ENCODE data around the gene GPR3. TPM values are rescaled to one million over a fixed set of nuclear protein-coding genes. Genes with fewer than 3 reads are reported as not detected.
"Not testable (repeated sequence)": the region's sequence is repeated elsewhere in the genome, so short reads cannot be mapped to it uniquely, and the experiment has no call there.

The GPR3 gene
- total RNA-seq, 2 experiments from 2014 or later = 0.64 to 0.74 TPM

DNA sequence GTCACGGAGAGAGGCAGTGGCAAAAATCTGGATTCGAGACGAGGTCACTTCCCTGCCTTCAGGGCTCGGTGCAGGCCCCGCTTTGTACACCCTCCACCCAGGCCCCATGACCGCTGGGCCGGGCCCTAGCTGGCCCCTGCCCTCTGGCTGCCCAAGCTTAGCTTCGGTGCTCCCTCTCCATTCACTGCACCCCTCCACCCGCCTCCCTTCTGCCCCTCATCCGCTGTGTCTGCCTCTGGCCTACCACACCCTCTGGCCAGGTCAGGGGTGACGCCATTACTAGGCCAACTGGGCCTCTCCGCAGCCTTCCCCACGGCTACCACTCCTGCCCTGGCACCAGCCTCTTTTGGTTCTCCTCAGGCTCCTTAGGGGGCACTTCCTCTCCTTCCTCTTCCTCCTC, 8.8 kb upstream of the GPR3 start:
- CTCF ChIA-PET = interaction anchor here (0.6 to 8.7 kb wide), 6 partner anchors 17 to 386 kb away, joined by 3 to 139 read pairs (median 4); partner anchors contain the start of gene MAP3K6
- Mint-ChIP-seq H3K27ac (no peak overlapping the region), H3K27me3 (ENCODE audit: low read depth) (no peaks in the 10 kb centered on the region), H3K4me1 (ENCODE audit: low read depth) (peaks cover 4% of the 10 kb centered on the region), H3K9me3 (no peaks in the 10 kb centered on the region), H3K4me3 (no peak overlapping the region), H3K36me3 (ENCODE audit: low read depth) (no peaks in the 10 kb centered on the region)
- no peak for DNase-seq
- intact Hi-C loops (cut with micrococcal nuclease) = no loop called here

DNA sequence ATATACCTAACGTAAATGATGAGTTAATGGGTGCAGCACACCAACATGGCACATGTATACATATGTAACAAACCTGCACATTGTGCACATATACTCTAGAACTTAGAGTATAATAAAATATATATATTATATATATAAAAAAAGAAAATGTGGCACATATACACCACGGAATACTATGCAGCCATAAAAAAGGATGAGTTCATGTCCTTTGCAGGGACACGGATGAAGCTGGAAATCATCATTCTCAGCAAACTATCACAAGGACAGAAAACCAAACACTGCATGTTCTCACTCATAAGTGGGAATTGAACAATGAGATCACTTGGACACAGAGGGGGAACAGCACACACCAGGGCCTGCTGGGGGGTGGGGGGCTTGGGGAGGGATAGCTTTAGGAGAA, 7.6 kb upstream of the GPR3 start:
- H3K27me3 Mint-ChIP-seq (ENCODE audit: low read depth); DNase-seq; H3K4me1 Mint-ChIP-seq (ENCODE audit: low read depth); H3K27ac Mint-ChIP-seq; intact Hi-C loops (cut with micrococcal nuclease); H3K36me3 Mint-ChIP-seq (ENCODE audit: low read depth); H3K4me3 Mint-ChIP-seq; H3K9me3 Mint-ChIP-seq: not testable (repeated sequence)
- CTCF ChIA-PET = interaction anchor here (0.8 to 8.7 kb wide), 5 partner anchors 27 to 387 kb away, joined by 3 to 139 read pairs (median 4); no protein-coding TSS in a partner anchor

DNA sequence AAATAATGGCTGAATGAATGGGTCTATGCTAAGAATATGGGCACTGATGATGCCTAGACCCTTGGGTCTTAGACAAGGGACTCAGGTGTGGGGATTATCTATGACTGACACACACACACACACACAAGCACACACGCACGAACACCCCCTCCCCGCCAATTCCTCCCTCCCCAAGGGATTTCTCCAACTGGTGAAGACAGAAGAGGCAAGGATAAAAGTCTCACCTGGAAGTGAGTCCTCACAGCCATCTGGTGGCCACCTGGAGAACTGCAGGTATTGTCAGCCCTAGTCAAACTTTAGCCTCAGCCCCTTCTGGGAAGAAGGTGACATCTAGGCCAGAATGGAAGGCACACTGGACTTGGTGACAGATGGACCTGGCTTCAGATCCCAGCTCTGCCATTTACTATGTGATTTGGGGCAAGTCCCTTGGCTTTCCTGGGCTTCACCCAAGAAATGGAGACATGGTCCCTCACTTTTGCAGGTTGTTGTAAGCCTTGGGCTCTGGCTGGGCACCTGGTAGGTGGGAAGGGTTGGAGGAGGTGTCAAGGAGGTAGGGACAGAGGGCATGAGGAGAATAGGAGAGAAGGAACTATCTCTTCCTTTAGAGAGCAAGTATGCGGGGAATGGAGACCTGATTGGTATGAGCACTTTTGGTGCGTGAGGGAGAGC, 4.0 kb upstream of the GPR3 start:
- H3K27ac Mint-ChIP-seq = peak overlapping the region; percentile 27
- H3K4me3 Mint-ChIP-seq = no peak overlapping the region
- no peaks in the 10 kb centered on the region for H3K9me3 Mint-ChIP-seq
- H3K4me1 Mint-ChIP-seq (ENCODE audit: low read depth) = peaks cover 14% of the 10 kb centered on the region
- H3K36me3 Mint-ChIP-seq (ENCODE audit: low read depth) = no peaks in the 10 kb centered on the region
- CTCF ChIA-PET = interaction anchor here (0.6 to 8.7 kb wide), 15 partner anchors 11 to 1562 kb away, joined by 3 to 139 read pairs (median 5); no protein-coding TSS in a partner anchor
- intact Hi-C loops (cut with micrococcal nuclease) = loop anchor here (1.0 to 2.0 kb wide), 4 partner anchors 31 to 284 kb away; no protein-coding TSS in a partner anchor
- DNase-seq = peak; percentile 90
- H3K27me3 Mint-ChIP-seq (ENCODE audit: low read depth) = no peaks in the 10 kb centered on the region

DNA sequence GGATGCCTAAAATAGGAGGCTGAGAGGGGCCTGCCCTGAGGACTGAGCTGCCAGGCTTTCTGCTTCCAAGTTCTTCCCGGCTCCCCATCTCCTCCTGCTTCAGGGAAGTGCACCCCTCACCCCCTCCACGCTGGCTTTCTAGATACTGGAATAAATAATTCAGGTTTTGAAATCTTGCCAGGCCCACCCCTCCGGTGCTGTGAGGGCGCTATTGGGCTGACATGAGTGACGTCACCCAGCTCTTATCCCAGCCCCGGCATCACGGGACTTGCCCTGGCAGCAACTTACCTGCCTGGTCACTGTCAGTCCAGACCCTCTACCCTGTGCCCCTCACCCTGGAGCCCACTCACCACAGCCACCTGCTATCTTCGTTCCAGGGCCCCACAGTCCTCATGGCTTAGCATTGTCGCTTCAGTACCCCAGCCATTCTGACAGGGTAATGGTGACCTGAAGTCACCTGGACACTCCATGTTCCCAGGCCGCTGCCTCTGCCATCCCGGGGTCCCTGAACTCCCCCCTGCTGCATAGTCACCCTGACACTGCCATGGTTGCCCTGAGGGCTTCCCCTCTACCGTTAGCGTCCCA, 819 bp upstream of the GPR3 start:
- intact Hi-C loops (cut with micrococcal nuclease) = loop anchor here (1.0 kb wide), 3 partner anchors 69 to 269 kb away; partner anchors contain the start of genes AHDC1 and TMEM222
- no peaks in the 10 kb centered on the region for H3K36me3 Mint-ChIP-seq (ENCODE audit: low read depth)
- H3K27ac Mint-ChIP-seq = peak overlapping the region; percentile 75
- DNase-seq = peak; percentile 59
- no peaks in the 10 kb centered on the region for H3K27me3 Mint-ChIP-seq (ENCODE audit: low read depth)
- CTCF ChIA-PET = interaction anchor here (0.9 to 3.2 kb wide), 11 partner anchors 14 to 346 kb away, joined by 3 to 63 read pairs (median 7); no protein-coding TSS in a partner anchor
- H3K9me3 Mint-ChIP-seq = no peaks in the 10 kb centered on the region
- H3K4me1 Mint-ChIP-seq (ENCODE audit: low read depth) = peaks cover 19% of the 10 kb centered on the region
- H3K4me3 Mint-ChIP-seq = peak overlapping the region; percentile 95

GRCh38 chr1:27392778-27393635, 585 bp downstream of the GPR3 start:
- peaks cover 19% of the 10 kb centered on the region for H3K4me1 Mint-ChIP-seq (ENCODE audit: low read depth)
- no peaks in the 10 kb centered on the region for H3K27me3 Mint-ChIP-seq (ENCODE audit: low read depth)
- H3K36me3 Mint-ChIP-seq (ENCODE audit: low read depth) = no peaks in the 10 kb centered on the region
- no peak overlapping the region for H3K27ac Mint-ChIP-seq
- peak overlapping the region; percentile 78 for H3K4me3 Mint-ChIP-seq
- no peak for DNase-seq
- CTCF ChIA-PET = interaction anchor here (0.7 to 7.7 kb wide), 5 partner anchors 9 to 209 kb away, joined by 3 to 176 read pairs (median 3); no protein-coding TSS in a partner anchor
- intact Hi-C loops (cut with micrococcal nuclease) = loop anchor here (1.0 kb wide), 3 partner anchors 71 to 267 kb away; partner anchors contain the start of genes AHDC1 and TMEM222
- H3K9me3 Mint-ChIP-seq = no peaks in the 10 kb centered on the region

- Mint-ChIP-seq H3K27me3 (ENCODE audit: low read depth) (no peaks in the 10 kb centered on the region), H3K36me3 (ENCODE audit: low read depth) (no peaks in the 10 kb centered on the region), H3K4me1 (ENCODE audit: low read depth) (peaks cover 16% of the 10 kb centered on the region), H3K4me3 (peak overlapping the region; percentile 78), H3K27ac (no peak overlapping the region), H3K9me3 (no peaks in the 10 kb centered on the region)
- CTCF ChIA-PET = interaction anchor here (0.6 to 7.7 kb wide), 7 partner anchors 8 to 208 kb away, joined by 3 to 176 read pairs (median 4); no protein-coding TSS in a partner anchor
- no peak for DNase-seq
- intact Hi-C loops (cut with micrococcal nuclease) = loop anchor here (2.0 kb wide), 1 partner anchor 349 kb away; no protein-coding TSS in a partner anchor
Measured at GRCh38 chr1:27393641-27394281, 1.3 kb downstream of the GPR3 start.

- no peak for DNase-seq
- no peaks in the 10 kb centered on the region for H3K27me3 Mint-ChIP-seq (ENCODE audit: low read depth)
- peaks cover 16% of the 10 kb centered on the region for H3K4me1 Mint-ChIP-seq (ENCODE audit: low read depth)
- no peak overlapping the region for H3K27ac Mint-ChIP-seq
- CTCF ChIA-PET = interaction anchor here (0.6 to 7.7 kb wide), 13 partner anchors 17 to 507 kb away, joined by 3 to 176 read pairs (median 7); no protein-coding TSS in a partner anchor
- no peaks in the 10 kb centered on the region for H3K9me3 Mint-ChIP-seq
- intact Hi-C loops (cut with micrococcal nuclease) = loop anchor here (2.0 kb wide), 1 partner anchor 349 kb away; no protein-coding TSS in a partner anchor
- H3K4me3 Mint-ChIP-seq = peak overlapping the region; percentile 19
- no peaks in the 10 kb centered on the region for H3K36me3 Mint-ChIP-seq (ENCODE audit: low read depth)
Measured at GRCh38 chr1:27394282-27394658, 1.8 kb downstream of the GPR3 start.

DNA sequence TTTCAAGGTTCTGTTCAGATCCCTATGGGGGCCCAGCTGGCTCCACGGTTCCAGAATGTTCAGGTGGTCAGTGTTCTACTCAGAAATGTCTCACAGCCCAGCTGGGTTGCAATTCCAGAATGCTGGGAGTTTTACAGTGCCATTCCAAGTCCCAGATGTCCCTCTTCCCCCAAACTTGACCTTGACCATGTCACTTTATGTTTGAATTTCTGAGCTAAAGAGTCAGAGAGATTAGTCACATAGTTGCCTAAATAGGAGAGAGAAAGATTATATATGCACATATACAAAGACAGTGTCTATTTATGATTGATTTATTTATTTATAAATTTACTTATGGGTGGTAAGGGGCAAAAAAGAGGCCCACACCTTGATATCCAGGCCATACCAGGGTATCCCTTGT, 2.5 kb downstream of the GPR3 start:
- CTCF ChIA-PET = interaction anchor here (0.6 to 7.7 kb wide), 21 partner anchors 12 to 507 kb away, joined by 3 to 176 read pairs (median 5); no protein-coding TSS in a partner anchor
- Mint-ChIP-seq H3K27me3 (ENCODE audit: low read depth) (no peaks in the 10 kb centered on the region), H3K36me3 (ENCODE audit: low read depth) (no peaks in the 10 kb centered on the region), H3K27ac (no peak overlapping the region), H3K4me1 (ENCODE audit: low read depth) (peaks cover 16% of the 10 kb centered on the region), H3K4me3 (no peak overlapping the region), H3K9me3 (no peaks in the 10 kb centered on the region)
- no peak for DNase-seq
- intact Hi-C loops (cut with micrococcal nuclease) = loop anchor here (1.0 to 2.0 kb wide), 3 partner anchors 38 to 350 kb away; no protein-coding TSS in a partner anchor

GRCh38 chr1:27395441-27396195, 3.2 kb downstream of the GPR3 start:
- CTCF ChIA-PET = interaction anchor here (0.6 to 7.7 kb wide), 21 partner anchors 13 to 267 kb away, joined by 3 to 176 read pairs (median 6); no protein-coding TSS in a partner anchor
- Mint-ChIP-seq H3K4me3 (no peak overlapping the region), H3K9me3 (no peaks in the 10 kb centered on the region)

DNA sequence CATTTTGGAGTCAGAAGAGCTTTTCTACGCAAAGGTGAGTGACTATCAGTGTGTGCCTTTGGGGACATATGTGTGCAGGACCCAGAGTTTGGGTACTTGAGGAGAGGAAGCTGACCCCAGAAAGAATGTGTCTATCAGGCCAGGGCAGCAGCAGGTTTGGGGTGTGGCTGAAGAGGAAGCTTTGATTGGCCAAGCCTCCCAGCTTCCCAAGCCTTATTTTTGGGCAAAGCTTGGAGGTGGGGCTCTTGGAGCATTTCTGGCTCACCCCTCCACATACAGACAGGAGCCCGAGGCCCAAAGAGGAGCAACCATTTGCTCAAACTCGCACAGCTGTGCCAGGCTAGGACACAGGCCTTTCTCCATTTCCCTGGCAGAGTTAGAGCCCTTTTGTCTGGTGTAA, 4.7 kb downstream of the GPR3 start:
- Mint-ChIP-seq H3K4me3 (no peak overlapping the region), H3K27ac (no peak overlapping the region), H3K4me1 (ENCODE audit: low read depth) (peaks cover 9% of the 10 kb centered on the region), H3K27me3 (ENCODE audit: low read depth) (no peaks in the 10 kb centered on the region), H3K36me3 (ENCODE audit: low read depth) (no peaks in the 10 kb centered on the region), H3K9me3 (no peaks in the 10 kb centered on the region)
- CTCF ChIA-PET = interaction anchor here (0.6 to 7.7 kb wide), 13 partner anchors 31 to 266 kb away, joined by 3 to 176 read pairs (median 6); partner anchors contain the start of genes MAP3K6 and SYTL1
- no peak for DNase-seq
- intact Hi-C loops (cut with micrococcal nuclease) = no loop called here

More at GRCh38 chr1:27395441-27396195, 3.2 kb downstream of the GPR3 start:
- H3K27ac Mint-ChIP-seq = no peak overlapping the region
- peak; percentile 89 for DNase-seq
- H3K36me3 Mint-ChIP-seq (ENCODE audit: low read depth) = no peaks in the 10 kb centered on the region
- intact Hi-C loops (cut with micrococcal nuclease) = loop anchor here (1.0 to 2.0 kb wide), 3 partner anchors 38 to 351 kb away; no protein-coding TSS in a partner anchor
- H3K4me1 Mint-ChIP-seq (ENCODE audit: low read depth) = peaks cover 16% of the 10 kb centered on the region
- no peaks in the 10 kb centered on the region for H3K27me3 Mint-ChIP-seq (ENCODE audit: low read depth)
